Right atrium auricular region (tissue), 2 donors: ENCODE data around the gene MYH11. TPM values are rescaled to one million over a fixed set of nuclear protein-coding genes. Genes with fewer than 3 reads are reported as not detected.
"Not testable (repeated sequence)": the region's sequence is repeated elsewhere in the genome, so short reads cannot be mapped to it uniquely, and the experiment has no call there.

Source experiments
- DNase-seq: peaks from one replicate; pipeline ENCODE4 v3.0.0-alpha.2; 2019; ENCODE audit warnings: low spot score
- H3K27ac ChIP-seq, 2 donors: fragments of 200-600 bp; sonication (generic); 1 replicate in 1 of 2; 2 replicates in 1 of 2; pipeline ENCODE4 v1.5.1; 2016 to 2019
- H3K27me3 ChIP-seq, 2 donors: fragments of 200-600 bp; sonication (generic); one replicate each; pipeline versions ENCODE4 v1.5.1 to v1.6.0; 2017 to 2019
- H3K36me3 ChIP-seq: fragments of 200-600 bp; sonication (generic); one replicate; pipeline ENCODE4 v1.5.1; 2016
- H3K4me1 ChIP-seq, 2 donors: fragments of 200-600 bp; sonication (generic); one replicate each; pipeline versions ENCODE4 v1.5.1 to v1.6.0; 2017 to 2019
- H3K4me3 ChIP-seq, 2 donors: fragments of 200-600 bp; sonication (generic); 1 replicate in 1 of 2; 2 replicates in 1 of 2; pipeline ENCODE4 v1.5.1; 2017 to 2019; ENCODE audit warnings: mild to moderate bottlenecking in 1 of 2, moderate library complexity in 1 of 2
- H3K9me3 ChIP-seq, 2 donors: fragments of 200-600 bp; sonication (generic); one replicate each; pipeline ENCODE4 v1.5.1; 2019
- total RNA-seq, 2 donors: library from RNA; depleted of rRNA; stranded (reverse); fragments of >200 nt; gene quantifications; one replicate each; pipeline ENCODE4 v1.1.0, GENCODE V29; 2016
- TF ChIP-seq, protein P1 (sequence below), 2 donors: fragments of 200-600 bp; sonication (generic); IDR thresholded peaks; one replicate each; pipeline ENCODE4 v1.5.1; 2019; ENCODE audit warnings: antibody characterized with exemption in 2 of 2

Gene MYH11
- total RNA-seq, 2 donors from 2014 or later, result 60.8 to 89.0 TPM

GRCh38 chr16:15847611-15848175, 9.1 kb downstream of the MYH11 start:
- DNase-seq, result no peak
- H3K4me1 ChIP-seq, result no peaks in the 10 kb centered on the region
- no peak overlapping the region for H3K4me3 ChIP-seq
- no peaks in the 10 kb centered on the region for H3K27me3 ChIP-seq
- TF ChIP-seq, protein P1, sequence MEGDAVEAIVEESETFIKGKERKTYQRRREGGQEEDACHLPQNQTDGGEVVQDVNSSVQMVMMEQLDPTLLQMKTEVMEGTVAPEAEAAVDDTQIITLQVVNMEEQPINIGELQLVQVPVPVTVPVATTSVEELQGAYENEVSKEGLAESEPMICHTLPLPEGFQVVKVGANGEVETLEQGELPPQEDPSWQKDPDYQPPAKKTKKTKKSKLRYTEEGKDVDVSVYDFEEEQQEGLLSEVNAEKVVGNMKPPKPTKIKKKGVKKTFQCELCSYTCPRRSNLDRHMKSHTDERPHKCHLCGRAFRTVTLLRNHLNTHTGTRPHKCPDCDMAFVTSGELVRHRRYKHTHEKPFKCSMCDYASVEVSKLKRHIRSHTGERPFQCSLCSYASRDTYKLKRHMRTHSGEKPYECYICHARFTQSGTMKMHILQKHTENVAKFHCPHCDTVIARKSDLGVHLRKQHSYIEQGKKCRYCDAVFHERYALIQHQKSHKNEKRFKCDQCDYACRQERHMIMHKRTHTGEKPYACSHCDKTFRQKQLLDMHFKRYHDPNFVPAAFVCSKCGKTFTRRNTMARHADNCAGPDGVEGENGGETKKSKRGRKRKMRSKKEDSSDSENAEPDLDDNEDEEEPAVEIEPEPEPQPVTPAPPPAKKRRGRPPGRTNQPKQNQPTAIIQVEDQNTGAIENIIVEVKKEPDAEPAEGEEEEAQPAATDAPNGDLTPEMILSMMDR (IDR thresholded peaks at IDR 0.05), result no peak
- no peak overlapping the region for H3K27ac ChIP-seq
- H3K9me3 ChIP-seq, result no peaks in the 10 kb centered on the region
- no peaks in the 10 kb centered on the region for H3K36me3 ChIP-seq

- Histone ChIP-seq H3K27me3 (no peaks in the 10 kb centered on the region), H3K27ac (no peak overlapping the region), H3K36me3 (no peaks in the 10 kb centered on the region), H3K9me3 (no peaks in the 10 kb centered on the region), H3K4me1 (no peaks in the 10 kb centered on the region), H3K4me3 (no peak overlapping the region)
- DNase-seq, result no peak
- TF ChIP-seq, protein P1 (IDR thresholded peaks at IDR 0.05), result no peak
These were observed 10.3 kb downstream of the MYH11 start for GRCh38 chr16:15846510-15846909.

GRCh38 chr16:15843635-15844279, 13.1 kb downstream of the MYH11 start:
- H3K36me3 ChIP-seq, result no peaks in the 10 kb centered on the region
- H3K27ac ChIP-seq, result no peak overlapping the region
- no peak overlapping the region for H3K4me3 ChIP-seq
- H3K9me3 ChIP-seq, result no peaks in the 10 kb centered on the region
- no peaks in the 10 kb centered on the region for H3K27me3 ChIP-seq
- no peaks in the 10 kb centered on the region for H3K4me1 ChIP-seq
- TF ChIP-seq, protein P1 (IDR thresholded peaks at IDR 0.05), result no peak
- DNase-seq, result no peak

DNA sequence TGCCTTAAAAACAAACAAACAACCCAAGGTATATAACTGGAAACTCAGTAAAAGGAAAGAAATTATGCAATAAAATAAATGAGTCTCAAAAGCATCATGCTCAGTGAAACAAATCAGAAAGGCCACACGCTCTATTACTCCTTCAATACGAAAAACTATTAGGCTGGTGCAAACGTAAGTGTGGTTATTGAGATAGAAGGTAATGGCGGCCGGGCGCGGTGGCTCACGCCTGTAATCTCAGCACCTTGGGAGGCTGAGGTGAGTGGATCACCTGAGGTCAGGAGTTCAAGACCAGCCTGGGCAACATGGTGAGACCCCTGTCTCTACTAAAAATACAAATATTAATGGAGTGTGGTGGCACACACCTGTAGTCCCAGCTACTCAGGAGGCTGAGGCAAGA, 17.6 kb downstream of the MYH11 start:
- H3K4me3 ChIP-seq, H3K27ac ChIP-seq, H3K27me3 ChIP-seq: not testable (repeated sequence)

DNA sequence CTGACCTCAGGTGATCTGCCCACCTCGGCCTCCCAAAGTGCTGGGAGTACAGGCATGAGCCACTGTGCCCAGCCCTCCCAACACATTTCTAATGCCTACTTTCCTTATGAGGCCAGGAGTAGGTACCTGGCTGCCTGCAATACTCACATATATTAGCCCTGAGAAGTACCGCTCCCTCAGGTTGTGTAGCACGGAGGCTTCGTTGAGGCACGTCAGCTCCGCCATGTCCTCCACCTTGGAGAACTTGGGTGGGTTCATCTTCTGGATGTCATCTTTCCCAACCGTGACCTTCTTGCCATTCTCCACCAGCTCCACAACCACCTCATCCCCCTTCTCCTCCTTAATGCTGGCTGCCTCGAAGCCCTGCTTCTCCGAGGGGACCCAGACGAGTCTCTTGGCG, 19.1 kb downstream of the MYH11 start:
- Histone ChIP-seq H3K9me3 (no peaks in the 10 kb centered on the region), H3K36me3 (no peaks in the 10 kb centered on the region), H3K4me1 (peaks cover 0 to 6% of the 10 kb centered on the region in 2 donors), H3K27ac (no peak overlapping the region), H3K27me3 (no peaks in the 10 kb centered on the region), H3K4me3 (no peak overlapping the region)
- DNase-seq, result no peak
- TF ChIP-seq, protein P1 (IDR thresholded peaks at IDR 0.05), result no peak

More for the DNA sequence above, 17.6 kb downstream of the MYH11 start:
- DNase-seq, H3K9me3 ChIP-seq, H3K36me3 ChIP-seq, H3K4me1 ChIP-seq: not testable (repeated sequence)

DNA sequence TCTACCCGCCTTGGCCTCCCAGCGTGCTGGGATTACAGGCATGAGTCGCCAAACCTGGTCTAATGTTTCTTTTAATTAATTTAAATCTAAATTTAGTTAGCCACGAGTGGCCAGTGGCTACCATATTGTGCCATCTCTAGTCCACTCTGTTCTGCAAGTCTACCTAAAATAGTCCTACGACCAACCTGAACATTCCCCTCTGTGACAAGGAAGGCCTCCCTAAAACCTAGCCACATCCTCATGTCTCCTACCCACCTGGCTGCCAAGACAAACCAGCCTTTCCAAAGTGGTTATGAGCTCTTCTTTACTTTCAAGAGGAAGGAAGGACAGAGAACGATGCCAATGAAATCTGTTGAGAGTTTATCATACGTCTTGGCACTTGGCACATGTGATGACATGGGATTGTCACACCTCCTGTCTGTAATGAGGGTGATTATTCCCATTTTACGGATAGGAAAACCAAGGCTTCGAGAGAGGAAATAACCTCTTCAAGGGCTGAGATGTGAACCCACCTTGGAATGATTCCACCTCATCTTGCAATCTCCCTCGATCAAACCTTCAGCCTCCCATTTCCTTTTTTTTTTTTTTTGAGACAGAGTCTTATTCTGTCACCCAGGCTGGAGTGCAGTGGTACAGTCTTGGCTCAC, 19.7 kb downstream of the MYH11 start:
- Histone ChIP-seq H3K9me3 (no peaks in the 10 kb centered on the region), H3K27me3 (no peaks in the 10 kb centered on the region), H3K36me3 (no peaks in the 10 kb centered on the region), H3K4me1 (peaks cover 0 to 6% of the 10 kb centered on the region in 2 donors), H3K4me3 (no peak overlapping the region), H3K27ac (no peak overlapping the region)
- no peak for DNase-seq
- TF ChIP-seq, protein P1 (IDR thresholded peaks at IDR 0.05), result no peak
